GM21737 (cell line): ENCODE measurements around the gene TEN1.
A peak's percentile ranks its signal among the peaks of the same experiment; 100 is the strongest.
"Not testable (repeated sequence)": the region's sequence is repeated elsewhere in the genome, so short reads cannot be mapped to it uniquely, and the experiment has no call there.

Experiments
- ATAC-seq: cut with Tn5 transposase; IDR thresholded peaks from one replicate; pipeline ENCODE4 v1.9.1; 2021; ENCODE audit warnings: mild to moderate bottlenecking, moderate library complexity; ENCODE audit not compliant: unreplicated experiment

The TEN1 gene

GRCh38 chr17:75978938-75979704 is at the start of gene TEN1, which contains the start of gene ACOX1:
TEN1 (plus strand) TSS chr17:75979240; CDS start chr17:75986193, 6,953 bp downstream.
ACOX1 (minus strand) TSS chr17:75979166; CDS start chr17:75979073, 93 bp downstream.
- ATAC-seq = peak; percentile 91

- no peak for ATAC-seq
These were observed 48.0 kb upstream of the TEN1 start for GRCh38 chr17:75931062-75931461.

DNA sequence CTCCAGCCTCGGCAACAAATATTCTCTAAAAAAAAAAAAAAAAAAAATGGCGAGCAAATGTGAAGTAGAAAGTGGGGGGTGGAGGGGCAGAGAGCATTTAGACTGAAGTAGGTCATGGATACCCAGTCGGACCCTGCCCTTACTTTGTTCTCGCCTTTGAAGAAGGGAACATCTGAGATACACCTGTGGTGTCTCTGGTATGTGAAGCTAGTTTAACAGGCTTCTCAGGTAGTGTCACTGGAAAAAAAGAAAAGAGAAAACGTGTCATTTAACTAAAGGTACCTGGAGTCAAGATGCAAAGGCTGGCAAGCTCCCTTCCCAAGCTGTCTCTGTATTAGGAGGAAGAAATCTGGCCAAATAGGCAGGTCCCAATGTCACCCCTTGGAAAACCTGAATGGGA is 46.2 kb upstream of the TEN1 start:
- no peak for ATAC-seq

DNA sequence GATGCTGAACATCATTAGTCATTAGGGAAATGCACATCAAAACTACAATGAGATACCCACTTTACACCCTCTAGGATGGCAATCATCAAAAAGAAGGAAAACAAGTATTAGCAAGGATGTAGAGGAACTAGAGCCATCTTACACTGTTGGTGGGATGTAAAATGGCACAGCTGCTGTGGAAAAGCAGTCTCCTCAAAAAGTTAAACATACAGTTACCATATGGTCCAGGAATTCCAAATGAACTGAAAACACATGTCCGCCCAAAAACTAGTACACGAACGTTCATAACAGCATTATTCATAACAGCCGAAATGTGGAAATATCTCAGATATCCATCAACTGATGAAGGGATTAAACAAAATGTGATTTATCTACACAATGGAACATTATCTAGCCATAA is 45.2 kb upstream of the TEN1 start:
- no peak for ATAC-seq

- no peak for ATAC-seq
These were observed 41.4 kb upstream of the TEN1 start for GRCh38 chr17:75937652-75938051.

DNA sequence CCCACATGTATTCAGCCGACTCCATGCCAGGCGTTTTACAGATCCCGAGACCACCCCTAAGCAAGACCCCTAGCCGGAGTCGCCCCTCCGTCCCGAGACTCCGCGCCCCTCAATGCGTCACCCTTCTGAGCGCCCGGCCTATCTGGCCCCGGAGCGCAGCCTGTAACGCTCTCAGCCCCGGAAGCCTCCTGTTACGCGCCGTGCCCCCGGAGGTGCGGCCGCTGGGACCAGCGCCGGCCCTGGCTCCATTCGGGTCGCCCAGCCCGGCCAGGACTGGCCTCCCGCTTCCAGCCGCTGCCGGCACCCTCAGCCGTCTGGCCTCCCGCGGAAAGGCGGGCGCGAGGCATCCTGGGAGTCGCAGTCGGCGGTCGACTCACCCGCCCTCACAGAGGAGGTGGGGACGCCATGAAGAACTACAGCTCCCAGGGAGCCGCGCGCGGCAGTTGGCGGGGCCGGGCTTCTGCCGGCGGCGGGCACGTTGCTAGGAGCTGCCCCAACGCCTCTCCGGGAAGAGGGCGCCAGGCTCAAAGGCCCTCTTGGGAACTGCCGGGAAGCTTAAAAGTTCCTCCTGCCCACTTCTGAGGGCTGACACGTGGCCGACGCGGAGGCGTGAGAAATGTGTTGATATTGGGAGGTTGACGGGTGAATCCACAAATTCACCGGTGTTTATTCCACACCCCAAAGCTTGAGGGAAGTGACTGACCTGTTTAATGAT is 38.2 kb upstream of the TEN1 start, which contains the start of gene FBF1:
TSS of gene FBF1 (minus strand) at position 316 of the 715 bp plus-strand sequence. CDS start 2,893 bp downstream, outside the sequence.
- ATAC-seq = peak; percentile 96

DNA sequence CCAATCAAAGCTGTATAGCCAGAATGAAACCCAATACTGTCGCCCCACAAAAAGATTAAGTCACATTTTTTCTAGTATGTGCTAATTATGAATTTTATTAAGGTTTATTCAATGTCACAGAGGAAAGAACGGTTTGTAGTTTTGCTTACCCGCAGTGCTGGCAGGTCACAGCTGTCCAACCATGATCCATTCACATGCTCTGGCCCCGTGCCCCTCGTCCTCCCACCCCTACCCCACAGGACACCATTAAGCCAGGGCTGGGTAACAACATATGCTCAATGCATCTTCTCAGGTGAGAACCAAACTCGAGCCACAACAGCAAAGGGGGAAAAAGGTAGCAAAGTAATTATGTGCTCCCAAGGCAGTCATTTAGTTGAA is 37.6 kb upstream of the TEN1 start:
- ATAC-seq = no peak

DNA sequence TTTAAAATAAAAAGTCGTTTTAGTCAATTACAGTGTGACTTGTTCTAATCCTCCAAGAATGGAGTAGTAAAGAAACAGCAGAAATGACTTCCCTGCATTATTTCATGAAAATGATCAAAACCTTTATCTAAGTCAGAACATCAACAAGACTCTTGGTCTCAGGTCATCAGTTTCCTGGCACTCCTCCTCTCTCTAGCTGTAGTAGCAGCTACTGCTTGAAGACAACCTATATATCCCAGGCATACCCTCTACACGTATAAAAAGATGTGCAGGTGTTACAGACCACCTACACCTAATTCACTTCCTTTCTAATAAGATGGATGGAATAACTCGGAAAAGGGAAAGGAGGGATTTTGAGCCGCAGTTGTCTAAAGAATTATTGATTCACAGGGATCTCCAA is 36.6 kb upstream of the TEN1 start:
- no peak for ATAC-seq

- no peak for ATAC-seq
These were observed 35.5 kb upstream of the TEN1 start for GRCh38 chr17:75943491-75943890.

DNA sequence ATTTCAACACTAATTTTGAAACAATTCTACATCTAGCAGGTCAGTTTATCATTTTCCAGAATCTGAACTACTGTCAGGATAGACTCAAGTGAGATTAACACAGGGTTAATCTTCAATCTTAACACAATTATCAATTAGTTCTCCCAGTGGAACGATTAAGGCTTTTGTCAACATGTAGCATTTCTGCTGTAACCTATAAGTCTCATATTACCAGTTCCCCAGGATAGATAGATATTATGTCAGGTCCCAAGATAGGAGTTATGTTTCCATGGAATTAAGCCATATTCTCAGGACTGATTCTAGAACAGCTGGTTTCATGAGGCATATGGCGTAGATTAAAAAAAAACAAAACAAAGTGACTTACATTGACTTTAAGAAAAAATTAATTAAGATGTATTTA is 33.8 kb upstream of the TEN1 start:
- ATAC-seq = no peak

DNA sequence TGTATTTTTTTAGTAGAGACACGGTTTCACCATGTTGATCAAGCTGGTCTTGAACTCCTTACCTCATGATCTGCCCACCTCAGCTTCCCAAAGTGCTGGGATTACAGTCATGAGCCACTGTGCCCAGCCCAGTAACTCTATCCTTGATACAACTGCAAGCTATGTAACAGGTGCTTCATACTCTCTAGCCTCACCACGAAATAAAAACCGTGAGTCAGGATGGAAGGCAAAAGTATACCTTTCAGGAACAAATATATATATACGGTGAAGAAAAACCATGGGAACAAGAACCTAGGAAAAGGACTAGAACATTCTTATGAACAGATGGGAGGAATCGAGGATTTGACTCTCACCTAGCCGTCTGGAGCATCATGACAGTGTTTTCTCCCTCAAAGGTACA is 28.6 kb upstream of the TEN1 start:
- no peak for ATAC-seq

- ATAC-seq = no peak
These were observed 28.0 kb upstream of the TEN1 start for GRCh38 chr17:75950855-75951554.

DNA sequence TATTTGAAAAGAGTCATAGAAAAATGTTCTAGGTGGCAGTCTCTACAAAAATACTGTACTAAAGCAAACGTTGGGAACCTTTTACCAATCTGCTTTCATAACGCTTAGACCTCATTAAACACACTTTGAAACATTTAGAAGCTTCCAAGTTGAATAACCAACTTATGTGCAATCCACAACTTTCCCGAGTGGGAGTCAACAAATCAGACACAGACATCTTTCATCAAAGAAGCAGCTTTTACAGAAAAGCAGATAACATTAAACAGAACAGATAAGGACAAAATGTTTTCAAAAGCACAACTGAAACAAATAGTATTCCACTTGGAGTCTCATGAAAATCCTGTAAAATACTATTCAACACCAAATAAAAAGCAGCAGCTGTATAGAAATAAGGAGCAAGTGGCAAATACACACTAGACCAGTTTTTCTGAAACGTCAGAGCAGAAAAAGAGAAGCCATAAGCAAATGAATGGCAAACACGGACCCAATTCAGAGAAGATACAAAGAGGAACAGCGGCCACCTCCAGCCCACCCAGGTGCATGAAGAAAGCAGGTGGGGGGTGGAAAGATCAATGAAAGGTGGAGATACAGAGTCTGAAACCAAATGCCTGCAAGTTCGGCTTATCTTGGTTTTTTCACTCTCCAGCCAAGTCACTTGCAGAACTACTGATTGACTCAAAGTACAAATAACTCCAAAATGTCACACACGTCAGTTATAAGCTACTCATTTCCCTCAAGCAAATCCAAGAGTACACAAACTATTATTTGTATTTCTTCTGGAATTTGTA is 19.8 kb upstream of the TEN1 start:
- no peak for ATAC-seq

- no peak for ATAC-seq
These were observed 19.1 kb upstream of the TEN1 start for GRCh38 chr17:75959839-75960511.

DNA sequence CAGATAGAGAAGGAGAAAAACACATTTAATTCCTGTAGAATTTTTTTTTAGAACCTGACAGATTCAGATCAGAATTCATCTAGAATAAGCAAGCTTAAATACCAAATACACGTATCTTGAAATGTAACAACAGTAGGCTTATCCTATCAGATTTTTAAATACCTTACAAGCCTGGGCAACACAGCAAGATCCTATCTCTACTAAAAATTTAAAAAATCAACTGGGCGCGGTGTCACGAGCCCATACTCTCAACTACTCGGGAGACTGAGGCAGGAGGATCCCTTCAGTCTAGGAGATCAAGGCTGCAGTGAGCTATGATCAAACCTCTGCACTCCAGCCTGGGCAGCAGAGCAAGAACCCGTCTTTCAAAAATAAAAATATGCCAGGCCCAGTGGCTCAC is 13.6 kb upstream of the TEN1 start:
- no peak for ATAC-seq

DNA sequence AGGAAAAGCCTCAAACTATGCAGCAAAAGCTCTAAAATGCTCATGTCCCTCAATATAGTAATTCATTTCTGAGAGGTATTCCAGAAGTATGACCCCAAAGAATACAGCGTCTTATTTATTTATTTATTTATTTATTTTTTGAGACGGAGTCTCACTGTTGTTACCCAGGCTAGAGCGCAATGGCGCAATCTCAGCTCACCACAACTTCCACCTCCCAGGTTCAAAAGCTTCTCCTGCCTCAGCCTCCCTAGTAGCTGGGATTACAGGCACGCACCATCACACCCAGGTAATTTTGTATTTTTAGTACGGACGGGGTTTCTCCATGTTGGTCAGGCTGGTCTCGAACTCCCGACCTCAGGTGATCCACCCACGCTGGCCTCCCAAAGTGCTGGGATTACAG is 10.0 kb upstream of the TEN1 start:
- ATAC-seq = not testable (repeated sequence)

- no peak for ATAC-seq
These were observed 9.0 kb upstream of the TEN1 start for GRCh38 chr17:75970011-75970523.

DNA sequence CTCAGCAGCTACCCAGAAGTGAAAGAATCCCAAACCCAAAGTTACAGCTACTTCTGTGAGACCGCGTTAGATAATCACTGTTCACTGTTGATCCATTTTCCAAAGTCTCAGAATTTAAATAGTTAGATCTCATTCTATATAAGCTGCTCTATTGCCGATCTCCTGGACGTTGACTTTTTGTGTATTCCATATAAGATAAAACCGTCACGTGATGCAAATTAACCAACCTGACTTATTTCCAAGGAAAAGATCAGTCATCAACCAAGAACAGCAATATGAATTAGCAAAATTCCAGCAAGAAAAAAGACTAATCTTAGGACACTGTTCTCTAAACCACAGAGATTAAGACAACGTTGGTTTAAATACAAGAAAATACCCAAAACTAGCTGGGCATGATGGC is 8.4 kb upstream of the TEN1 start:
- no peak for ATAC-seq

DNA sequence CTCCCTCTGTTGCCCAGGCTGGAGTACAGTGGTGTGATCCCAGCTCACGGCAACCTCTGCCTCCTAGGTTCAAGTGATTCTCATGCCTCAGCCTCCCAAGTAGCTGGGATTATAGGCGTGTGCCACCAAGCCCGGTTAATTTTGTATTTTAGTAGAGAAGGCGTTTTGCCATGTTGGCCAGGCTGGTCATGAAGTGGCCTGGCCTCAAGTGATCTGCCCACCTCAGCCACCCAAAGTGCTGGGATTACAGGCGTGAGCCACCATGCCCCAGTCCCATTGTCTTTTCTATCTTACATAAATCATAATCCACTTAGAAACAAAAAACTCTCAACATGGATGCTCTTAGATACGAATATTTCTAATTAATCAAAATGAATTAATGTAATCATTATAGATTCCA is 3.9 kb upstream of the TEN1 start:
- not testable (repeated sequence) for ATAC-seq

DNA sequence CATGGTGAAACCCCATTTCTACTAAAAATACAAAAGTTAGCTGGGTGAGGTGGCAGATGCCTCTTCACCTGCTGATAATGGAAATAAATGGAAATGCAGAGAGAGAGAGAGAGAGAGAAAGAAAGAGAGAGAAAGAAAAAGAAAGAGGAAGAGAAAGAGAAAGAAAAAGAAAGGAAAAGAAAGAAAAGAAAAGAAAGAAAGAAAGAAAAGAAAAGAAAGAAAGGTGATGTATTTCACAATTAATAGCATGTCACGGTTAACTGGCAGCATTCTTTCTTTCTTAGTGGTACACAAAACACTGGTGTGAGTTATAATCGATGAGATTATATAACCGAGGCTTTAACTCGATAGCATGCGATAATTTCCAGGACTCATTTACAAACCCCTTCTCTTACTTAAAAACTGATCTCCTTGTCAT is 3.3 kb upstream of the TEN1 start:
- no peak for ATAC-seq
